ENCODE results near the gene BARX2.

BARX2 gene

GRCh38 chr11:129458756-129459535 lies 83.3 kb downstream of the BARX2 start:
- no peak overlapping the region for H3K4me3 ChIP-seq (ENCODE audit: low read depth, low read length)
- TF ChIP-seq, protein P1, sequence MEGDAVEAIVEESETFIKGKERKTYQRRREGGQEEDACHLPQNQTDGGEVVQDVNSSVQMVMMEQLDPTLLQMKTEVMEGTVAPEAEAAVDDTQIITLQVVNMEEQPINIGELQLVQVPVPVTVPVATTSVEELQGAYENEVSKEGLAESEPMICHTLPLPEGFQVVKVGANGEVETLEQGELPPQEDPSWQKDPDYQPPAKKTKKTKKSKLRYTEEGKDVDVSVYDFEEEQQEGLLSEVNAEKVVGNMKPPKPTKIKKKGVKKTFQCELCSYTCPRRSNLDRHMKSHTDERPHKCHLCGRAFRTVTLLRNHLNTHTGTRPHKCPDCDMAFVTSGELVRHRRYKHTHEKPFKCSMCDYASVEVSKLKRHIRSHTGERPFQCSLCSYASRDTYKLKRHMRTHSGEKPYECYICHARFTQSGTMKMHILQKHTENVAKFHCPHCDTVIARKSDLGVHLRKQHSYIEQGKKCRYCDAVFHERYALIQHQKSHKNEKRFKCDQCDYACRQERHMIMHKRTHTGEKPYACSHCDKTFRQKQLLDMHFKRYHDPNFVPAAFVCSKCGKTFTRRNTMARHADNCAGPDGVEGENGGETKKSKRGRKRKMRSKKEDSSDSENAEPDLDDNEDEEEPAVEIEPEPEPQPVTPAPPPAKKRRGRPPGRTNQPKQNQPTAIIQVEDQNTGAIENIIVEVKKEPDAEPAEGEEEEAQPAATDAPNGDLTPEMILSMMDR (IDR thresholded peaks at IDR 0.05; ENCODE audit: low read depth, low read length, missing control alignments) = no peak
- in situ Hi-C loops (cut with HindIII; ENCODE audit: low sequenced_read_pairs) = no loop called here
- DNase-seq (ENCODE audit: low read depth) = no peak

DNA sequence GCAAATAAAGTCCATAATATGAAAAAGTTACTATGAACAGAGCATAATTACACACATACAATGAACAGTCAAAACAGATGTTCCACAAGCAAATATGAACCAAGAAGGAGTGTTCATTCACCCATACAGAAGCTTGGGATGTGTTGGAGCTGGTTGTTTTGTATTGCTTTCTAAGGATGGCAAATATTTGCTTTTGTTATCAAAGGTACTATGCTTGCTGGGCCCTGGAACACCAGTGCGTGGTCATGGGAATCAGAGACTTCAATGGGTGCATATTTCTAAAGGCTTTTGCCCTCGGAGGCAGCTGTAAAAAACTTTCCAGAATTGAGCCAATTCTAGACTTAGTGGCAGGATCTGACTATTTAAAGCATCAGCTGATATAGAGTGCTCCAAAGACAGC lies 85.1 kb downstream of the BARX2 start:
- no peak overlapping the region for H3K4me3 ChIP-seq (ENCODE audit: low read depth, low read length)
- TF ChIP-seq, protein P1 (IDR thresholded peaks at IDR 0.05; ENCODE audit: low read depth, low read length, missing control alignments) = no peak
- in situ Hi-C loops (cut with HindIII; ENCODE audit: low sequenced_read_pairs) = no loop called here
- no peak for DNase-seq (ENCODE audit: low read depth)

DNA sequence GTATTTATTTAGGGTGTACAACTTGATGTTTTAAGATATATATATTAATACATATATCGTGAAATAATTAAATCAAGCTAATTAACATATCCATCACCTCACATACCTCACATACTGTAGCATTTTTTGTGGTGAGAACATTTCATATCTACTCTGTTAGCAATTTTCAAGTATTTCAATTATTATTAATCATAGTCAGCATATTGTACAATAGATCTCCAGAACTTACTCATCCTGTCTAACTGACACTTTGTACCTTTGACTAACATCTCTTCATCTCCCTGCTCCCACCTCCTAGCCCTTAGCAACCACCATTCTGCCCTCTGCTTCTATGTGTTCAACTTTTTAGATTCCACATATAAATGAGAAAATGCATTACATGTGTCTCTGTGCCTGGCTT lies 108.4 kb downstream of the BARX2 start:
- DNase-seq (ENCODE audit: low read depth) = no peak
- H3K4me3 ChIP-seq (ENCODE audit: low read depth, low read length) = no peak overlapping the region
- TF ChIP-seq, protein P1 (IDR thresholded peaks at IDR 0.05; ENCODE audit: low read depth, low read length, missing control alignments) = no peak
- in situ Hi-C loops (cut with HindIII; ENCODE audit: low sequenced_read_pairs) = no loop called here

DNA sequence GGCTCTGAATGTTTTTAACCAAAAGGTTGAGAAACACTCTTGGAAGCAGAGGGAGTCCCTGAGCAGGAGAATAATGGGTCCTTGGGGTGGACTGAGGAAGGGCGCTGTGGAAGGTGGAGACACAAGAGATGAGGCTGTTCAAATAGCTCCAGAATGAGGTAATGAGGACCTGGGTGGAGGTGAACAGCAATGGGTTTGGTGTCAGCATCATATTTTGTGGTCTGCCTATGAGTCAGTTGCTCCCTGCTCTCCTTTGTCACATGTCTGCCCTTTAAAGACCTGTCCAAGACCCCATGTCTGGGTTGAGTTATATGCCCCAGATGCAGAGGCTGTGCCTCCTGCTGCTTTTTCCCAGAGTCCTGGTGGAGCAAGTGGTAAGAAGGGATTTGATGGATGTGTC lies 113.6 kb downstream of the BARX2 start:
- DNase-seq (ENCODE audit: low read depth) = no peak
- H3K4me3 ChIP-seq (ENCODE audit: low read depth, low read length) = no peak overlapping the region
- TF ChIP-seq, protein P1 (IDR thresholded peaks at IDR 0.05; ENCODE audit: low read depth, low read length, missing control alignments) = no peak
- in situ Hi-C loops (cut with HindIII; ENCODE audit: low sequenced_read_pairs) = no loop called here

- in situ Hi-C loops (cut with HindIII; ENCODE audit: low sequenced_read_pairs) = no loop called here
- TF ChIP-seq, protein P1 (IDR thresholded peaks at IDR 0.05; ENCODE audit: low read depth, low read length, missing control alignments) = no peak
Measured at GRCh38 chr11:129490004-129490403, 114.4 kb downstream of the BARX2 start.

DNA sequence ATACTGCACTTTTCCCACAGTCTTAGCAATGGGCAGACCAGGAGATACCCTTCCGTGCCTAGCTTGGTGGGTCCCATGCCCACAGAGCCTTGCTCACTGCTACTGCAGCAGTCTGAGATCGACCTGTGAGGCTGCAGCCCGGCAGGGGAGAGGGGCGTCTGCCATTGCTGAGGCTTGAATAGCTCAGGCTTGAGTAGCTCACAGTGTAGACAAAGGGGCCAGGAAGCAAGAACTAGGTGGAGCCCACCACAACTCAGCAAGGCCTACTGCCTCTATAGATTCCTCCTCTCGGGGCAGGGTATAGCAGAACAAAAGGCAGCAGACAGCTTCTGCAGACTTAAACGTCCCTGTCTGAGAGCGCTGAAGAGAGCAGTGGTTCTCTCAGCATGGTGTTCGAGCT lies 118.1 kb downstream of the BARX2 start:
- in situ Hi-C loops (cut with HindIII; ENCODE audit: low sequenced_read_pairs) = no loop called here
- H3K4me3 ChIP-seq (ENCODE audit: low read depth, low read length) = no peak overlapping the region
- no peak for DNase-seq (ENCODE audit: low read depth)
- TF ChIP-seq, protein P1 (IDR thresholded peaks at IDR 0.05; ENCODE audit: low read depth, low read length, missing control alignments) = no peak

More at GRCh38 chr11:129490004-129490403, 114.4 kb downstream of the BARX2 start:
- DNase-seq (ENCODE audit: low read depth) = no peak
- H3K4me3 ChIP-seq (ENCODE audit: low read depth, low read length) = no peak overlapping the region
